Islet precursor cell (in vitro differentiated cells): ENCODE measurements around the gene PPP1R1B.

ENCODE experiments used
- DNase-seq: peaks from one replicate; pipeline ENCODE4 v3.0.0-alpha.2; 2018

Gene PPP1R1B

GRCh38 chr17:39600997-39601597 lies 25.7 kb upstream of the PPP1R1B start:
- no peak for DNase-seq

GRCh38 chr17:39601758-39602532 lies 24.8 kb upstream of the PPP1R1B start:
- DNase-seq, result no peak

GRCh38 chr17:39602533-39603303 lies 24.0 kb upstream of the PPP1R1B start:
- DNase-seq, result no peak

GRCh38 chr17:39603304-39604016 lies 23.3 kb upstream of the PPP1R1B start:
- no peak for DNase-seq

- DNase-seq, result no peak
These were observed 21.8 kb upstream of the PPP1R1B start for GRCh38 chr17:39604911-39605491.

GRCh38 chr17:39605492-39606433 lies 21.0 kb upstream of the PPP1R1B start:
- DNase-seq, result no peak

GRCh38 chr17:39606434-39607056 lies 20.2 kb upstream of the PPP1R1B start:
- no peak for DNase-seq

GRCh38 chr17:39607057-39607850 lies 19.5 kb upstream of the PPP1R1B start:
- no peak for DNase-seq

- no peak for DNase-seq
These were observed 19.0 kb upstream of the PPP1R1B start, which contains the start of gene NEUROD2 for GRCh38 chr17:39607851-39608130. Gene NEUROD2 (minus strand): TSS chr17:39607920. CDS start chr17:39606599, 1,321 bp downstream.

- no peak for DNase-seq
These were observed 18.4 kb upstream of the PPP1R1B start for GRCh38 chr17:39608142-39608981.

- DNase-seq, result no peak
These were observed 17.2 kb upstream of the PPP1R1B start for GRCh38 chr17:39609416-39610025.

- DNase-seq, result no peak
These were observed 15.2 kb upstream of the PPP1R1B start for GRCh38 chr17:39611401-39612112.

GRCh38 chr17:39612291-39612894 lies 14.4 kb upstream of the PPP1R1B start:
- no peak for DNase-seq

- DNase-seq, result no peak
These were observed 13.8 kb upstream of the PPP1R1B start for GRCh38 chr17:39612935-39613464.

- DNase-seq, result no peak
These were observed 12.1 kb upstream of the PPP1R1B start for GRCh38 chr17:39614545-39615157.

GRCh38 chr17:39615434-39615833 lies 11.3 kb upstream of the PPP1R1B start:
- no peak for DNase-seq

GRCh38 chr17:39617100-39617445 lies 9.7 kb upstream of the PPP1R1B start:
- no peak for DNase-seq
